Epithelial cell of prostate (primary cell): ENCODE results near the gene HECTD4.

Source experiments
- DNase-seq: peaks from one replicate; pipeline ENCODE4 v3.0.0-alpha.2; 2011; ENCODE audit warnings: low read depth, low spot score
- H3K27ac ChIP-seq: fragments of 450-650 bp; 2 replicates; pipeline ENCODE4 v1.5.1; 2017; ENCODE audit warnings: mild to moderate bottlenecking

HECTD4 gene

GRCh38 chr12:112328456-112329124 is 53.6 kb downstream of the HECTD4 start:
- no peak overlapping the region for H3K27ac ChIP-seq
- DNase-seq: no peak

DNA sequence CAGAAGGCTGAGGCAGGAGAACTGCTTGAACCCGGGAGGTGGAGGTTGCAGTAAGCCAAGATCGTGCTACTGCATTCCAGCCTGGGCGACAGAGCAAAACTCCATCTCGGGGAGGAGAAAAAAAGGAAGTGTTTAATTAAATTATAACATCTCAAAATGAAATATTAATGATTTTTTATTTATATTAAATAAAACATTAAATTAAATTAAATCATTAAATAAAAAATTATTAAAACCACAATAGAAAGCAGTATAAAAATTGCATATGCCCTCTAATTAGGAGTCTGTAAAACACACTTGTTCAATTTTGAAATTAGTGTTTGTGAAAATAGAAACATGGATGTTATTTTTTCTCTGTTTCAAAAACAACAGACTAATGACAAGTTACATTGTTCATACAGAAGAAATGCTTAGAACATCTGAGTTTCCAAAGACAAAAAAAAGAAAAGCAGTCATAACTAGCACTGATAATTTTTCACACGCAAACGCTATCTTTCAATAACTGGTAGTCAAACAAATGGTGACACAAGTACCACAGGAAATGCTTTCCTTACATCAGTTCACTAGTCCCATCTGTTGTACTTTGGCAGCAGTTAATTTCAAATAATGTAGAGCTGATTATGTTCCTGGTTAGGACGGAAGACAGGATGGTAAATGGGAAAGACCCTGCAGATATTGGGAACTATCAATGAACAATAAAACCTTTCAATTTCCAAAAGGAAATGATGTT is 54.9 kb downstream of the HECTD4 start:
- no peak overlapping the region for H3K27ac ChIP-seq
- DNase-seq: no peak

DNA sequence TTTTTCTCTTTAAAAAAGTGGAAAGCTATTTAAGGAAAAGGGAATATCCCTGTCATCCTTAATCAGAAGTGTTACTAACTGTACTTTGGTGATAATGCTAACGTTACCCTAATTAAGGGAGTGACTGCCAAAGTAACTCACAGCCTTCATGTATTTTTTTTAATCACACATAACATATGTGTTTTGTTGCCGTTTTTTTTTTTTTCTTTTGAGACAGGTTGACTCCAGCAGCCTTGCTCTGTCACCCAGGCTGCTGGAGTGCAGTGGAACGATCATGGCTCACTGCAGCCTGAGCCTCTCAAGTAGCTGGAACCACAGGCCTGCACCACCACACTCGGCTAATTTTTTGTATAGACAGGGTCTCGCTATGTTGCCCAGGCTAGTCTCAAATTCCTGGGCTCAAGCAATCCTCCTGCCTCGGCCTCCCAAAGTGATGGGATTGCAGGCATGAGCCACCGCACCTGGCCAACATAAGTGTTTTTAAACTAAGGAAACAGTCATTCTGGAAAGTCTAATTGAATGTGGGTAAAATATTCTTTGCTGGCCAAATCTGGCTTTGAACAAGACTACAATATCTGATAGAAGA is 56.5 kb downstream of the HECTD4 start:
- no peak for DNase-seq
- no peak overlapping the region for H3K27ac ChIP-seq

GRCh38 chr12:112325157-112325556 is 57.1 kb downstream of the HECTD4 start:
- no peak for DNase-seq
- no peak overlapping the region for H3K27ac ChIP-seq

DNA sequence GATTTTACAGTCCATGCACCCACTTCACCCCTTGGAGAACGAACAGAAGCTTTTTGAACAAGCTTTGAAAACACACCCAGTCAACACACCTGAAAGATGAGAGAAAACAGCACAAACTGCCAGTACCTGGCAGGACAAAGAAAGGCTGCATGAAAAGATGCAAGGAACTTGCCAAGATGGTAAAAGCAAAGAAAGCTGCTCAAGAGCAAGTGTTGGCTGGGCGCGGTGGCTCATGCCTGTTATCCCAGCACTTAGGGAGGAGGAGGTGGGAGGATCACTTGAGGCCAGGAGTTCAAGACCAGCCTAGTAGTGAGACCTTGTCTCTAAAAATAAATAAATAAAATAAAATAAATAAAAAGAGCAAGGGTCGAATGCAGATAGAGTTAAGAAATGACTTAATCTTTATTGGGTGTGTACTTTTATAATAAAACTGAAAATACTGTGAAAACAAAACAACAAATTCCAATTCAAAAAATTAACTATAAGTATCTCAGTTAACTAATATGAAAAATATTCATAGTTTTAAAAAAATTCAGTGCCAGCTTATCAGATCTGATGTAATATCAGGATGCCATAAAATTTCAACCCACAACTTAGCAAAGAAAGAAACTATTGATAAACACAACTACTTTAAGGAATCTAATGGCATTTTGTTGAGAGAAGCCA is 59.2 kb downstream of the HECTD4 start:
- DNase-seq: no peak
- no peak overlapping the region for H3K27ac ChIP-seq

DNA sequence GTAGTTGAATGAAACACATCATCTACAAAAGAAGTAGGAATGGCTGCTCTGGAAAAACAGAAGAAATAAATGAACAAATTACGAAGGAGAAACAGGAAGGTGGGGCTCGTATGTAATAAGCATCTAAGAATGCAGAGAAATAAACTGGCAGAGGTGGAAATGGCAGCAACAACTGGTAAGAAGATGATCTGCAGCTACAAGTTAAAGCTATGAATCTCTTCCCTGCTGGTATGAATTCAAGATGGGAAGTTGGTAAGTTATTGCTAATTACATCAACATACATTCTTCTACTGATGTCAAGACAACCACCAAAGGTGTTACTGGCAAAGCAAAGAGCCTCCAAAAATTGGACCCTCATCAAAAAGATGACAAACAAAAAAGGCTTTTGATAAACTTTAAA is 59.8 kb downstream of the HECTD4 start:
- DNase-seq: no peak
- no peak overlapping the region for H3K27ac ChIP-seq

- H3K27ac ChIP-seq: no peak overlapping the region
- DNase-seq: no peak
These were observed 61.0 kb downstream of the HECTD4 start for GRCh38 chr12:112321245-112321644.

- DNase-seq: no peak
- H3K27ac ChIP-seq: no peak overlapping the region
These were observed 62.8 kb downstream of the HECTD4 start for GRCh38 chr12:112319395-112319794.

DNA sequence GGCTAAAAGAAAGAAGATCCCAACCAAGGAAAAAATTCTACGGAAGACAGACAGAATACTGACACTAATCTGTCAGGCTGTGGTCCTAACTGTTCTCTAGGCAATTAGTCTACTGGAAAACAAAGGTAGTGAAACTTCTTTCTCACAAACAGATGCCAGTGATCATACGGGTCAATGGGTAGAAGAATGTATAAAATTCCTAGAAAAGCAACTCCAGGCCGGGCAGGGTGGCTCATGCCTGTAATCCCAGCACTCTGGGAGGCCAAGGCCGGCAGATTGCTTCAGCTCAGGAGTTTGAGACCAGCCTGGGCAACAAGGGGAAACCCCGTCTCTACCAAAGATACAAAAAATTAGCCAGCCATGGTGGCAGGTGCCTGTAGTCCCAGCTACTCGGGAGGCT is 64.8 kb downstream of the HECTD4 start:
- H3K27ac ChIP-seq: no peak overlapping the region
- DNase-seq: no peak

DNA sequence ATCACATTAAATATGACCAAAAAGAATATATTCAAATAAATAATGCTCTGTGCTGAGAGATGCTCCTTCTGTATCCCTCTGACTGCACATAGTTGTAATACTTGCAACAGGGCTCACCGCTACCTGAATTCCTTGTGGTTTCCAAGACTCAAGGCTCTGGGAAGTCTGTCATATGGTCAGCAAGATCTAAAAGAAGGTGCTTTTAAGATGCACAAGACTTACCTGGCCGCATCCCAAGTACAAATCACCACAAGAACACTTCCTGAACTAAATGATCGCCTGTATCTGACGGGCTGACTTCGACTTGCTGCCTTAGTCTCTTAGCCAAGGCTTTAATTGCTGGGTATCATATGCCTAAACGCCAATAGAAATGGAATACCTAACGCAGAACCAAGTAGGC is 67.2 kb downstream of the HECTD4 start:
- DNase-seq: peak; percentile 36
- no peak overlapping the region for H3K27ac ChIP-seq

- no peak for DNase-seq
- no peak overlapping the region for H3K27ac ChIP-seq
These were observed 72.4 kb downstream of the HECTD4 start for GRCh38 chr12:112309797-112310196.

GRCh38 chr12:112308652-112309051 is 73.6 kb downstream of the HECTD4 start:
- no peak overlapping the region for H3K27ac ChIP-seq
- DNase-seq: no peak

GRCh38 chr12:112308161-112308560 is 74.1 kb downstream of the HECTD4 start:
- no peak overlapping the region for H3K27ac ChIP-seq
- DNase-seq: no peak

DNA sequence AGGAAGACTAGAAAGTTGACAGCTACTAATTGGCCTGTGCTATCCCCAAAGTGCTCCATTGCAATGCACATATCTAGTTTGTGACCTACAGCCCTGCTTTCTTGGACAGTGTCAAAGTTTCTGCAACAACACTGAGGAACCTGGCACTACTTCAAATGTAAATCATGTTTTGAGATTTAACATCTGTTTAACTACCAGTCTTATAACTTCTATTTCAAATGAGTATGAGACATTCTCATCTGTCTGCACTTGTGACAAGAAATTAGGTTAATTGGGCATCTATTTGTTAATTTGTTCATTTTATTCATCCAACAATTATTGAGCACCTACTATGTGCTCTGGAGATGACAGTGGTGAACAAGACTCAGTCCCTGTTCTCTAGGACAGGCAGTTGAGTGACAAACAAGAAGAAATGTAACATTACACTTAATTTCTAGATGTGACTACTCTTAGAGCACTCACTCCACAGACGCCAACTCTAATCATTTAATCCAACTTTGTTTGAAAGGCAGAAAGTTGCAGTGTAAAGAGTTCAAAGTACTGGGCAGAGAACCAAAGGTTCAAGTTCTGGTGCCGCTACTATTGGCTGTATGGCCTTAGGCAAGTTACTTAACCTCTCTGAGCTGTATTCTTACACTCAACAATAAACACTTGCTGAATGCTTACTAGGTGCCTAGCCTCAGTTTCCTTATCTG is 74.8 kb downstream of the HECTD4 start:
- H3K27ac ChIP-seq: no peak overlapping the region
- no peak for DNase-seq

GRCh38 chr12:112305951-112306350 is 76.3 kb downstream of the HECTD4 start:
- no peak overlapping the region for H3K27ac ChIP-seq
- DNase-seq: no peak

DNA sequence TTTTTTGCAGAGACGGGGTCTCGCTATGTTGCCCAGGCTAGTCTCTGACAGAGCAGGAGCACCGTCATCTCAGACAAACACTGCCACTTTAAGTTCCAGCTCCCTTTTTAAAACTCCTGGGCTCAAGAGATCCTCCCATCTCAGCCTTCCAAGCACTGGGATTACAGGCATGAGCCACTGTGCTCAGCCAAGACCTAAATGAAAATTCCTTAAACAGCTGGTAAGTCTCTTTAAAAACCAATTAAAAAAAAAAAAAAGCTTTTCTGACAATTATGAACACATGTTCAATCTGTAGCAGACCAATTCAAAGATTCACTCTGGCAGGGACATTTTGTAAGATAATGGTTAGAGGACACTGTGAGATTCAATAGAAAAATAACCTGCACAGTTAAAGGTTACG is 77.8 kb downstream of the HECTD4 start:
- no peak overlapping the region for H3K27ac ChIP-seq

GRCh38 chr12:112303799-112304198 is 78.4 kb downstream of the HECTD4 start:
- H3K27ac ChIP-seq: no peak overlapping the region
- no peak for DNase-seq

More for the DNA sequence above, 77.8 kb downstream of the HECTD4 start:
- no peak for DNase-seq

DNA sequence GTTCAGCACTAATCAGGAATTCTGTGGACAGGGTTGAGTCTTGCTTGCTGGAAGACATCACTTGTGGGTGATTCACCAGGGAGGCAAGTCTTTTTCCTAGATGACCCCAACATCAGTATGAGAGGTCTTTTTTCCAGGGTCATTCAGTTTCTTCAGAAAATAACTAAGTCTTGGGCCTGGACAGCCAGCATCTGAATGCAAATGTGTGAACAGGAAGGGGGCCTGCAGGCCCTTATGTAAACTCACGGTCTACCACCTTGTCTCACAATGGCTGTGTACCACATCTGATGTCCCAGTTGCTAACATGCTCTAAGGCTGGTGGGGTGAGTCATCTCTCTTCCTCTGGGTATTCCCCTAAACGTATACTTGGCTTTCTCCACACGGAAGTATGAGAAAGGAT is 79.2 kb downstream of the HECTD4 start:
- peak overlapping the region; percentile 3 for H3K27ac ChIP-seq
- peak; percentile 24 for DNase-seq

DNA sequence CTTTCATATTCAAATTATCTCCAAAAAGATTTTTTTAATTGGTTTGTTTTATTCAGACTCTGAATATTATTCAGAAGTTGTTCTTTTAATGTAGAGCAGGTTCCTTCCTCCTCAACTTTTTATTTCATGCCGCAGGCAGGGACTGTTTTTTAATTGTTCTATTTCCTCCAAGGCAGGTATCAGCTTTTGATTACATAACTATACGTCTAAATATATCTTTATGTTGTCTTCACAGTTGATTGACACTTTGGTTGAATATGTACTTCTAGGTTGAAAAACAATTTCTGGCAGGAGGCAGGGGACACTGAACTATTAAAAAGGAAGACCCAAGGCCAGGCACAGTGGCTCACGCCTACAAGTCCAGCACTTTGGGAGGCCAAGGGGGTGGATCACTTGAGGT is 82.5 kb downstream of the HECTD4 start:
- DNase-seq: no peak
- H3K27ac ChIP-seq: no peak overlapping the region

- no peak for DNase-seq
These were observed 85.0 kb downstream of the HECTD4 start for GRCh38 chr12:112297188-112297587.

GRCh38 chr12:112296183-112296582 is 86.0 kb downstream of the HECTD4 start:
- DNase-seq: no peak
- no peak overlapping the region for H3K27ac ChIP-seq

More at GRCh38 chr12:112297188-112297587, 85.0 kb downstream of the HECTD4 start:
- H3K27ac ChIP-seq: no peak overlapping the region
